GM12891 (cell line): ENCODE measurements around the gene CAMK2G. TPM values are rescaled to one million over a fixed set of nuclear protein-coding genes. Genes with fewer than 3 reads are reported as not detected.
"Not testable (repeated sequence)": the region's sequence is repeated elsewhere in the genome, so short reads cannot be mapped to it uniquely, and the experiment has no call there.

Experiments used
- DNase-seq: peaks from one replicate; pipeline ENCODE4 v3.0.0; 2011; ENCODE audit warnings: low spot score; ENCODE audit not compliant: insufficient read length
- FAIRE-seq: peaks from 2 replicates; lab custom pipeline; 2011; peaks lifted over from hg19 to GRCh38; lab: Jason Lieb, UNC
- PAX5 ChIP-seq: IDR thresholded peaks from 2 replicates; pipeline ENCODE4 v1.6.1; 2011; ENCODE audit warnings: low read length, moderate library complexity, mild to moderate bottlenecking; ENCODE audit not compliant: insufficient read depth, severe bottlenecking
- POLR2A ChIP-seq: IDR thresholded peaks from 2 replicates; pipeline ENCODE4 v1.6.1; 2011; ENCODE audit warnings: low read depth, low read length, control low read depth
- POLR2AphosphoS5 ChIP-seq: IDR thresholded peaks from 2 replicates; pipeline ENCODE4 v1.6.1; 2011; ENCODE audit warnings: low read depth, low read length, control low read depth
- POU2F2 ChIP-seq: IDR thresholded peaks from 2 replicates; pipeline ENCODE4 v1.6.1; 2011; ENCODE audit warnings: low read depth, mild to moderate bottlenecking, control low read depth, low read length, moderate library complexity
- SPI1 ChIP-seq: IDR thresholded peaks from 2 replicates; pipeline ENCODE4 v1.6.1; 2011; ENCODE audit warnings: low read depth, low read length, control low read depth
- TAF1 ChIP-seq: IDR thresholded peaks from 2 replicates; pipeline ENCODE4 v1.6.1; 2011; ENCODE audit warnings: low read depth, low read length, control low read depth
- polyA plus RNA-seq: library from polyadenylated mRNA; unstranded; fragments of >200 nt; gene quantifications from one replicate; pipeline ENCODE4 v1.2.1, GENCODE V29; 2012; ENCODE audit warnings: low read depth, missing spikeins, inconsistent platforms; ENCODE audit not compliant: missing spikeins

CAMK2G gene
- 10.9 TPM for polyA plus RNA-seq

DNA sequence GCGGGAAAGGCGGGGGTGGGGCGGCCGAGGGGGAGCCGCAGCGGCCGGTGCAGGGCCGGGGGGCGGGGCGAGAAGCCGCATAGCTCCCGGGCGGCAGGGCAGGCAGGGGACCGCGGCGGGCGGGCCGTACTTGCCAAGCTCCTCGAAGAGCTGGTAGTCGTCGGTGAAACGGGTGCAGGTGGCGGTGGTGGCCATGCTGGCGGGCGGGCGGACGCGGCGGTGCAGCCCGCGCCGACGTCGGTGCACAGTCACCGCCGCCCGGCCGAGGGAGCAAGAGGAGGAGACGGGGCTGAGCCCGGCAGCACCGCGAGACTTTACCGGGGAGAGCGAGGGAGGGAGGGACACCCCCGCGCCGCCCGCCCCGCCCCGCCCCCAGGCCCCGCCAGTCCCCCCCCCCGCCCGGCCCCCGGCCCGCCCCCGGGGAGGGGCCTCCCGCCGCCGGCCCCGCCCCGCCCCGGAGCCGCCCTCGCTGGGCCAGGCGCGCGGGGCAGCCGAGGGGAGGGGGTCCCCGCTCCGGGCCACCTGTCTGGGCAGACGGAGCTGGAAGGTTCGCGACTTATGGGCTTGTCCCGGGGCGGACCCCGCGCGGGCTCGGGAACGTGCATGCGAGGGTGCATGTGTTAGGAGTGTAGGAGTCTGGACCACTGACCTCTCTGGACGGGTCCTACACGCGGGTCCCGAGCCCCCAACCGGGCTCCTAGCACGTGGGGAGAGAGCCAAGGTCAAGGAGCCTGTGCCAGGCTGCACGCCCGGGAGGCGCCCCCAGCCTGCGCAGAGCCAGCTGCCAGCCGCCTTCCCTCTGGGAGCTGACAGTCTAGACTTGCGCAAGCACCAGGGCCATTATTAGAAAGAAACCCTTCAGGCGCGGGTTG is at the start of gene CAMK2G:
CAMK2G (minus strand) TSS at position 289 of the 872 bp plus-strand sequence; CDS start at position 195, 94 bp downstream.
- DNase-seq: peak; percentile 97
- peak; percentile 85 for FAIRE-seq
- 0 out of 2 replicates have a peak, but pooled peaks have one; percentile 40 for TF ChIP-seq POLR2AphosphoS5
- TF ChIP-seq PAX5: no peak
- TF ChIP-seq POU2F2: no peak
- 0 out of 2 replicates have a peak, but pooled peaks have one; percentile 27 for TF ChIP-seq POLR2A
- TF ChIP-seq SPI1: no peak
- TF ChIP-seq TAF1: no peak

DNA sequence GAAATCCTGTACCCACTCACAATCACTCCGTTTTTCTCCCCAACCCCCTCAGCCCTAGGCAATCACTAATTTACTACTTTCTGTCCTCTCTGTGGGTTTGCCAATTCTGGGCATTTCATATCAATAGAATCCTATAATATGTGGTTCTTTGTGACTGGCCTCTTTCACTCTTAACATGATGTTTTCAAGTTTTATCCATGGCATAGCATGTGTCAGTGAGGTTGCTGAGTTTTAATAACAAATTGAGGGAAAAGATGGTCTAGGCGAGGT is 48.4 kb upstream of the CAMK2G start:
- DNase-seq (no peak), FAIRE-seq (no peak)
- TF ChIP-seq SPI1 (no peak), POLR2A (no peak), PAX5 (no peak), POLR2AphosphoS5 (no peak), TAF1 (no peak)

DNA sequence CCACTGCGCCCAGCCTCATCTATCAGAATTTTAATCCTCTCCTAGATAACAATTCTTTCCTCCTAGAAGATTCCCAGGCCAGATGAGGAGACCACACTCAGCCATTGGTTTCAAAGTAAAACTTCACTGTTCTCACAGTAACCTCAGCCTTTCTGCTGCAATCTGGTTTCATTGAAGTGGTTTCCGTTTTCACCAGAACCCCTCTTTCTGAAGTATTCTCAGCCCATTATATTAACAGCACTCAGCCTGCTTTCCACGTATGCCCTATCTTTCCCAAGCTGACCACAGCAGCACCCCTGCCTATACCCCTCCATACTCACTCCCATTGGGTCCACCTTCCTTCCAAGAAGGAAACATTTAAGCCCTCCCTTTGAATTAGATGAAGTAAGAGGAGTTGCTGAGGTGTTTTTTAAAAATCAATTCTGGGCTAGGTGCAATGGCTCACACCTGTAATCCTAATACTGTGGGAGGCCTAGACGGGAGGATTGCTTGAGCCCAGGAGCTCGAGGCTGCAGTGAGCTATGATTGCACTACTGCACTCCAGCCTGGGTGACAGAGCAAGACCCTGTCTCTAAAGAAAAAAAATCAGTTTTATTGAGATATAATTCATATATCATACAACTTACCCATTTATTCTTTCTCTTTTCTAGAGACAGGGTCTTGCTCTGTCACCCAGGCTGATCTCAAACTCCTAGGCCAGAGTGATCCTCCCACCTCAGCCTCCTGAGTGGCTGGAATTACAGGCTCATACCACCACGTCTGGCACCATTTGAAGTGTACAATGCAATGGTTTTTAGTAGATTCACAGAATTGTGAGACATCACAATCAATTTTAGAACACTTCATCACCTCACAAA is 47.9 kb upstream of the CAMK2G start:
- DNase-seq: no peak
- peak; percentile 20 for FAIRE-seq
- TF ChIP-seq POU2F2 (no peak), TAF1 (no peak), POLR2AphosphoS5 (no peak), PAX5 (no peak), POLR2A (no peak), SPI1 (no peak)

DNA sequence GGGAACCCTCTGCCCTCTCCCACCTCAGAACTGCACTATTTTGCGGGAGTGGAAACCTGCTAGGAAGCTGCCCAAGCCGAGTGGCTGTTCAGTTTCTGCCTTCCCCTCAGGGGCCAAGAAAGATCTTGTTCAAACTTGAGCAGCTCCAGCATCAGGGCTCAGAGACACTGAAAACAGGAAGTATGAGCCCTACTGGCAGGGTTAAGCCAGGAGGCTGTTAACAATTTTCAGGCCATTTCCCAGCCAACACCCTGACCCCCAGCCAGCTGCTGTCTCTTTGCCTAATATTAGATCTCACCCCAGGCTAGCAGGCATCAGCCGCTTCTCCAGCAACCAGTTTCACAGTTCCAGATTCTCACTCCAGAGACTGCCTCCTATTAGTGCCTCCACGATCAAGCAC is 45.7 kb upstream of the CAMK2G start:
- FAIRE-seq (peak; percentile 16), DNase-seq (no peak)
- 0 out of 2 replicates have a peak, but pooled peaks have one; percentile 8 for TF ChIP-seq SPI1
- TF ChIP-seq POU2F2: no peak

DNA sequence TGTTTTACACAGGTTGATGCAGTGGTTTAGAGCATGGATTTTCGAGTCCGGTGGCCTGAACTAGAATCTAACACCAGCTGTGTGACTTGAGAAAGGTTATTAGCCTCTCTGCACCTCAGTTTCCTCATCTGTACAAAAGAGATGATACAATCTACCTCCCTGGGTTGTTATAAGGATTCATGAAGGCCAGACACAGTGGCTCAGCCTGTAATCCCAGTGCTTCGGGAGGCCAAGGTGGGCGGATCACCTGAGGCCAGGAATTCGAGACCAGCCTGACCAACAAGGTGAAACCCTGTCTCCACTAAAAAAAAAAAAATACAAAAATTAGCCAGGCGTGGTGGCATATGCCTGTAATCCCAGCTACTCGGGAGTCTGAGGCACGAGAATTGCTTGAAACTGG is 45.1 kb upstream of the CAMK2G start:
- not testable (repeated sequence) for DNase-seq, FAIRE-seq

DNA sequence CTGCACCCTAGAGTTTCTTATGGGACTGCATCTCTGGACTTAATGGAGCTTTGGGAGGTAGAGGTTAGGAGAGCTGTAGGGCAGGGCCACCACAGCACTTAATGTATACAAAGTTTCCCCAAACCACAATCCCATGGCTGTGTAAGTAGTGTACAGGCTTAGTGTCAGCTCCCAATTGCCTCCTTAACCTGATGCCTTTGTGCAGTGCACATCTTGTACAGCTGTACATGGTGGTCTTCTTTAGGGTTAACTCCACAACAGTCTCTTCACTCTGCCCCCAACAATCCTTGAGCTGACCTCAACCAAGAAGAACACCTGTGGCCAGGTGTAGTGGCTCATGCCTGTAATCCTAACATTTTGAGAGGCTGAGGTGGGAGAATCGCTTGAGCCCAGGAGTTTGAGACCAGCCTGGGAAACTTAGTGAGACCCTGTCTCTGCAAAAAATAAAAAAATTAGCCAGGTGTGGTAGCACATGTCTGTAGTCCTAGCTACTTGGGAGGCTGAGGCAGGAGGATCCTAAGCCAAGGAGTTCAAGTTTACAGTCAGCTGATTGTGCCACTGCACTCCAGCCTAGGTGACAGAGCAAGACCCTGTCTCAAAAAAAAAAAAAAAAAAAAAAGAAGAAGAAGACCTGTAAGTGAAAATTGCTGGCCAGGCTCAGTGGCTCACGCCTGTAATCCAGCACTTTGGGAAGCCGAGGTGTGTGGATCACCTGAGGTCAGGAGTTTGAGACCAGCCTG is 43.4 kb upstream of the CAMK2G start:
- no peak for DNase-seq
- TF ChIP-seq POLR2AphosphoS5: no peak
- no peak for TF ChIP-seq PAX5
- TF ChIP-seq POLR2A: no peak
- no peak for TF ChIP-seq SPI1
- TF ChIP-seq POU2F2: no peak
- TF ChIP-seq TAF1: no peak
- no peak for FAIRE-seq

DNA sequence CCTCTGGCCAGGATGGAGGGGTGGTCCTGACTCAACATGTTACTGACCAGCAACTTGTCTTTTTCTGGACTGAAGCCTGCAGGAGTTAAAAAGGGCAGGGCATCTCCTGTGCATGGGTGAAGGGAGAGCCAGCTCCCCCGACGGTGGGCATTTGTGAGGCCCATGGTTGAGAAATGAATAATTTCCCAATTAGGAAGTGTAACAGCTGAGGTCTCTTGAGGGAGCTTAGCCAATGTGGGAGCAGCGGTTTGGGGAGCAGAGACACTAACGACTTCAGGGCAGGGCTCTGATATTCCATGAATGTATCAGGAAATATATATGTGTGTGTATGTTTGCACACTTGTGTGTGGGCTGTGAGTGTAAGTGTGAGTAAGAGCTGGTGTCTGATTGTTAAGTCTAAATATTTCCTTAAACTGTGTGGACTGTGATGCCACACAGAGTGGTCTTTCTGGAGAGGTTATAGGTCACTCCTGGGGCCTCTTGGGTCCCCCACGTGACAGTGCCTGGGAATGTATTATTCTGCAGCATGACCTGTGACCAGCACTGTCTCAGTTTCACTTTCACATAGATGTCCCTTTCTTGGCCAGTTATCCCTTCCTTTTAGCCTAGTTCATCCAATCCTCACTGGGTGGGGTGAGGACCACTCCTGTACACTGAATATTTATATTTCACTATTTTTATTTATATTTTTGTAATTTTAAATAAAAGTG is 42.6 kb upstream of the CAMK2G start:
- TF ChIP-seq SPI1 (no peak), POLR2A (no peak), POLR2AphosphoS5 (no peak)
- no peak for DNase-seq
- peak; percentile 40 for FAIRE-seq

DNA sequence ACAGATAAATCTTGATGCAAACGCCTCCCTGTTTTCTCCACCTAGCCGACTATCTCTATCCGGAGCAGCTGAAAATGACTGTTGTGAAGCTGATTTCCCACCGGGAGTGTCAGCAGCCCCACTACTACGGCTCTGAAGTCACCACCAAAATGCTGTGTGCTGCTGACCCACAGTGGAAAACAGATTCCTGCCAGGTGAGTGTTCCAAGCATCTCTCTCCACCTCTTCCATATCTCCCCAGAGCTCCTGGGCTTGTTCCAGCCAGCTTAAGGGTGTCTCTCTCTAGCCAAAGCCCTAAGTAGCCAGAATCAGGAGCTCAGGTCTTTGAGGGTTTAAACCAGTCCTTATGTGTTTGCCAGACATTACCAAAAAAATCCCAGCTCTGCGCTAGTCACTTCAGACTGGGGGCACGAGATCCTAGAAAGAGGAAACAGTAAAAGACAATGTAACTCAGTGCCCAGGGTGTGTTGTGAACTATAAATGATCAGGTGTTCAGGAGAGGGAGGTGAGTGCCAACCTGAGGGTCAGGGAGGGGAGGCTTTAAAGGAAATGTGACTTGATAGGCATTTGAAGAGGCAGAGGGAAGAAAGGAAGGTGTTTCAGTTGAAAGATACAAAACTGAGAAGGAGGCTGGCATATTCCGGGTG is 41.0 kb upstream of the CAMK2G start:
- TF ChIP-seq POLR2A: no peak
- TF ChIP-seq SPI1: no peak
- no peak for TF ChIP-seq POU2F2
- TF ChIP-seq PAX5: no peak
- no peak for TF ChIP-seq TAF1
- no peak for TF ChIP-seq POLR2AphosphoS5
- FAIRE-seq (no peak), DNase-seq (no peak)
